H1 (cell line): ENCODE data around the gene FAM193B. TPM values are rescaled to one million over a fixed set of nuclear protein-coding genes. Genes with fewer than 3 reads are reported as not detected.

Source experiments
- CTCF ChIA-PET: fragments of 300-600 bp; sonication (Branson Sonifier 250); formaldehyde crosslinking; loops from one replicate; lab custom pipeline; 2021; ENCODE audit not compliant: partially characterized antibody; lab: Charles Lee
- POLR2A ChIA-PET: fragments of 300-600 bp; sonication (Branson Sonifier 250); formaldehyde crosslinking; loops from one replicate; lab custom pipeline; 2021; ENCODE audit warnings: inconsistent platforms; ENCODE audit not compliant: partially characterized antibody; lab: Charles Lee
- DNase-seq, 2 experiments: peaks; one replicate each; pipeline versions ENCODE4 v3.0.0 to v3.0.0-alpha.2; 2010 to 2022; ENCODE audit warnings: low spot score in 2 of 2, low read depth in 1 of 2, mixed read lengths in 1 of 2
- FAIRE-seq: peaks from 2 replicates; lab custom pipeline; 2011; peaks lifted over from hg19 to GRCh38; lab: Jason Lieb, UNC
- H2AFZ ChIP-seq: 2 replicates; pipeline ENCODE4 v1.8.1; 2012; ENCODE audit warnings: low read length, inconsistent platforms
- H2AK5ac ChIP-seq: 2 replicates; pipeline ENCODE4 v1.6.1; 2013; ENCODE audit warnings: low read depth, low read length
- H2BK120ac ChIP-seq: replicated peaks from 2 replicates; pipeline ENCODE3; 2013; ENCODE audit warnings: low read depth, low read length, inconsistent platforms
- H2BK12ac ChIP-seq: 2 replicates; pipeline ENCODE4 v1.6.1; 2013; ENCODE audit warnings: low read depth, low read length
- H2BK15ac ChIP-seq: 2 replicates; pipeline ENCODE4 v1.6.1; 2013; ENCODE audit warnings: low read length
- H2BK20ac ChIP-seq: 2 replicates; pipeline ENCODE4 v1.6.1; 2013; ENCODE audit warnings: low read length
- H2BK5ac ChIP-seq: 2 replicates; pipeline ENCODE4 v1.6.1; 2013; ENCODE audit warnings: low read depth, low read length
- H3K14ac ChIP-seq: 2 replicates; pipeline ENCODE4 v1.6.1; 2013; ENCODE audit warnings: inconsistent platforms; ENCODE audit not compliant: insufficient read length
- H3K18ac ChIP-seq: 2 replicates; pipeline ENCODE4 v1.6.1; 2013; ENCODE audit warnings: low read length; ENCODE audit errors: extremely low read depth
- H3K23ac ChIP-seq: 2 replicates; pipeline ENCODE4 v1.6.1; 2013; ENCODE audit warnings: inconsistent platforms; ENCODE audit not compliant: insufficient read length
- H3K23me2 ChIP-seq: 2 replicates; pipeline ENCODE4 v1.6.1; 2013; ENCODE audit warnings: low read depth, low read length
- H3K27ac ChIP-seq: 2 replicates; pipeline ENCODE4 v1.6.1; 2011; ENCODE audit warnings: low read depth, low read length, inconsistent platforms
- H3K27me3 ChIP-seq, 4 experiments: replicated peaks in 1 of 4; 1 replicate in 1 of 4; 2 replicates in 3 of 4; pipeline versions ENCODE4 v1.6.1 to v1.8.1; 2011 to 2013; ENCODE audit warnings: low read length in 3 of 4, mild to moderate bottlenecking in 3 of 4, inconsistent platforms in 2 of 4, mixed read lengths in 2 of 4, moderate library complexity in 1 of 4; ENCODE audit not compliant: control insufficient read depth in 3 of 4, insufficient read depth in 3 of 4; ENCODE audit errors: extremely low read depth in 1 of 4
- H3K36me3 ChIP-seq, 4 experiments: 2 replicates each; pipeline versions ENCODE4 v1.6.1 to v1.8.1; 2011 to 2013; ENCODE audit warnings: mild to moderate bottlenecking in 4 of 4, low read length in 3 of 4, moderate library complexity in 2 of 4, control low read depth in 1 of 4, inconsistent platforms in 1 of 4; ENCODE audit not compliant: insufficient read depth in 4 of 4, control insufficient read depth in 2 of 4
- H3K4ac ChIP-seq: replicated peaks from 2 replicates; pipeline ENCODE3; 2013; ENCODE audit warnings: low read length, low read depth, mixed read lengths, inconsistent platforms; ENCODE audit not compliant: insufficient read length
- H3K4me1 ChIP-seq, 4 experiments: replicated peaks in 1 of 4; 1 replicate in 1 of 4; 2 replicates in 3 of 4; pipeline versions ENCODE4 v1.6.1 to v1.8.1; 2011 to 2013; ENCODE audit warnings: low read length in 3 of 4, inconsistent platforms in 2 of 4, mixed read lengths in 1 of 4; ENCODE audit not compliant: insufficient read depth in 4 of 4, control insufficient read depth in 3 of 4
- H3K4me2 ChIP-seq, 2 experiments: 2 replicates each; pipeline versions ENCODE4 v1.6.1 to v1.8.1; 2011 to 2013; ENCODE audit warnings: low read depth in 2 of 2, low read length in 2 of 2, control low read depth in 1 of 2, inconsistent platforms in 1 of 2, mild to moderate bottlenecking in 1 of 2; ENCODE audit not compliant: insufficient read depth in 1 of 2
- H3K4me3 ChIP-seq, 4 experiments: fragments of 200-600, 300-600 bp in 1 of 4; sonication (generic), shearing (Covaris generic), sonication (Bioruptor Twin) in 1 of 4; 2 replicates each; pipeline versions ENCODE4 v1.5.1 to v1.8.1; 2011 to 2016; ENCODE audit warnings: low read length in 4 of 4, low read depth in 3 of 4, control low read depth in 2 of 4, inconsistent platforms in 2 of 4, mild to moderate bottlenecking in 2 of 4, mixed read lengths in 1 of 4, moderate library complexity in 1 of 4; ENCODE audit not compliant: insufficient read depth in 2 of 4; ENCODE audit errors: extremely low read depth in 1 of 4
- H3K56ac ChIP-seq: replicated peaks from 2 replicates; pipeline ENCODE3; 2013; ENCODE audit warnings: low read depth, mild to moderate bottlenecking, mixed read lengths, low read length, inconsistent platforms; ENCODE audit not compliant: insufficient read length
- H3K79me1 ChIP-seq: 2 replicates; pipeline ENCODE4 v1.6.1; 2013; ENCODE audit warnings: low read depth, low read length, control low read depth
- H3K79me2 ChIP-seq, 2 experiments: 2 replicates each; pipeline versions ENCODE4 v1.6.1 to v1.8.1; 2012 to 2013; ENCODE audit warnings: low read length in 2 of 2, mild to moderate bottlenecking in 2 of 2, inconsistent platforms in 1 of 2; ENCODE audit not compliant: insufficient read depth in 2 of 2, control insufficient read depth in 1 of 2
- H3K9ac ChIP-seq, 4 experiments: replicated peaks in 1 of 4; 1 replicate in 1 of 4; 2 replicates in 3 of 4; pipeline versions ENCODE4 v1.6.1 to v1.8.1; 2011 to 2013; ENCODE audit warnings: low read depth in 3 of 4, low read length in 3 of 4, control low read depth in 2 of 4, mild to moderate bottlenecking in 2 of 4, moderate library complexity in 2 of 4, inconsistent platforms in 1 of 4; ENCODE audit errors: extremely low read depth in 1 of 4
- H3K9me3 ChIP-seq, 2 experiments: 2 replicates each; pipeline versions ENCODE4 v1.6.1 to v1.8.1; 2012 to 2013; ENCODE audit warnings: mild to moderate bottlenecking in 2 of 2, moderate library complexity in 2 of 2, control low read depth in 1 of 2, inconsistent platforms in 1 of 2, low read depth in 1 of 2, low read length in 1 of 2, mixed read lengths in 1 of 2; ENCODE audit not compliant: insufficient read depth in 2 of 2
- H4K20me1 ChIP-seq, 2 experiments: replicated peaks in 1 of 2; 2 replicates each; pipeline versions ENCODE3 to v1.8.1; 2011 to 2013; ENCODE audit warnings: inconsistent platforms in 2 of 2, low read length in 2 of 2, mild to moderate bottlenecking in 1 of 2; ENCODE audit not compliant: insufficient read depth in 2 of 2, control insufficient read depth in 1 of 2
- H4K5ac ChIP-seq: 2 replicates; pipeline ENCODE4 v1.6.1; 2013; ENCODE audit warnings: low read length, low read depth, mixed read lengths, inconsistent platforms; ENCODE audit not compliant: insufficient read length
- H4K8ac ChIP-seq: 2 replicates; pipeline ENCODE4 v1.8.0; 2013; ENCODE audit warnings: mild to moderate bottlenecking, moderate library complexity, low read length, inconsistent platforms; ENCODE audit not compliant: insufficient read depth; ENCODE audit errors: extremely low read depth
- H4K91ac ChIP-seq: replicated peaks from 2 replicates; pipeline ENCODE3; 2013; ENCODE audit warnings: low read length, mixed read lengths, inconsistent platforms; ENCODE audit not compliant: insufficient read length
- E2F6 ChIP-seq: IDR thresholded peaks from 2 replicates; pipeline ENCODE4 v1.6.1; 2012; ENCODE audit warnings: inconsistent platforms
- WGBS, 2 experiments: shearing (Covaris generic) in 1 of 2; methylation state at CpG; one replicate each; pipeline versions ENCODE4 v1.1.6 to v1.1.7; 2013 to 2015; ENCODE audit warnings: low lambda C conversion rate in 2 of 2, mixed read lengths in 2 of 2, inconsistent platforms in 1 of 2, low coverage in 1 of 2, missing lambda C conversion rate in 1 of 2; ENCODE audit not compliant: insufficient replicate concordance in 2 of 2, insufficient coverage in 1 of 2, insufficient read length in 1 of 2; ENCODE audit errors: extremely low coverage in 1 of 2, missing lambda C conversion rate in 1 of 2; 5-methylcytosine and 5-hydroxymethylcytosine counted together
- polyA plus RNA-seq, 7 experiments: library from polyadenylated mRNA; depleted of rRNA in 3 of 7; stranded (reverse) in 5 of 7; unstranded in 2 of 7; fragments of >200 nt in 5 of 7; fragments of 200-250 nt in 2 of 7; gene quantifications; 1 replicate in 5 of 7; 2 replicates in 1 of 7; 4 replicates in 1 of 7; pipeline versions ENCODE4 v1.2.1 to v1.2.3, GENCODE V29; 2011 to 2013; ENCODE audit warnings: missing spikeins in 2 of 7, mixed read lengths in 2 of 7
- total RNA-seq: library from RNA; stranded (reverse); fragmentation: NEBNext Ultra II Directional; extraction: Animal tissue kit (Norgen Biotek cat#: 25700); gene quantifications from 2 replicates; pipeline ENCODE4 v1.2.1, GENCODE V29; 2021

The FAM193B gene
- total and polyA plus RNA-seq, 2 of the 8 experiments (the other 6 are each of a cell fraction or from before 2014, with no cell fraction given): 49.9 to 69.8 TPM

GRCh38 chr5:177499842-177500241, 54.5 kb downstream of the FAM193B start:
- Histone ChIP-seq H2BK5ac (no peak overlapping the region), H3K23ac (no peak overlapping the region), H3K18ac (no peak overlapping the region), H2BK120ac (no peak overlapping the region), H3K4me1 (peaks cover 0 to 27% (median 24%) of the 10 kb centered on the region in 4 experiments; a peak in 6 of 7 replicates), H3K9ac (no peak overlapping the region), H2BK15ac (no peak overlapping the region), H3K79me2 (0 out of 4 replicates have a peak, but pooled peaks cover 0 to 4% of the 10 kb centered on the region in 2 experiments), H4K20me1 (no peaks in the 10 kb centered on the region), H2BK20ac (no peak overlapping the region), H3K27me3 (peaks cover 2 to 12% (median 11%) of the 10 kb centered on the region in 4 experiments; a peak in 6 of 7 replicates), H3K9me3 (no peaks in the 10 kb centered on the region), H4K5ac (no peak overlapping the region), H2AK5ac (no peak overlapping the region), H3K4me3 (no peak overlapping the region), H3K27ac (no peak overlapping the region), H3K56ac (no peak overlapping the region), H3K14ac (no peak overlapping the region), H3K23me2 (peaks cover 10% of the 10 kb centered on the region), H3K36me3 (peaks cover 0 to 8% (median 4%) of the 10 kb centered on the region in 4 experiments; a peak in 3 of 8 replicates), H3K79me1 (no peaks in the 10 kb centered on the region; the same call in 1 of the 2 replicates), H3K4me2 (no peak overlapping the region), H3K4ac (no peak overlapping the region), H4K8ac (no peak overlapping the region), H2BK12ac (0 out of 2 replicates have a peak overlapping the region, but pooled peaks have one; percentile 7), H2AFZ (no peak overlapping the region), H4K91ac (no peak overlapping the region)
- ChIA-PET POLR2A (interaction anchor here (65.5 to 67.5 kb wide), 2 partner anchors 20 to 31 kb away, joined by 3349 read pairs; partner anchors contain the start of genes DBN1, DOK3, PDLIM7 and PRR7), CTCF (interaction anchor here (1.6 to 20.8 kb wide), 10 partner anchors 10 to 110 kb away, joined by 3 to 306 read pairs (median 12); partner anchors contain the start of genes DBN1 and DOK3)
- 84% methylated on average over 5 of the region's 6 CpGs; no CpG with 5 or more reads in 1 of the 2 experiments for WGBS, 2 experiments
- DNase-seq: no peak
- FAIRE-seq: no peak
- TF ChIP-seq E2F6: no peak
